Measurements from ENCODE around the gene PRTG.

DNA sequence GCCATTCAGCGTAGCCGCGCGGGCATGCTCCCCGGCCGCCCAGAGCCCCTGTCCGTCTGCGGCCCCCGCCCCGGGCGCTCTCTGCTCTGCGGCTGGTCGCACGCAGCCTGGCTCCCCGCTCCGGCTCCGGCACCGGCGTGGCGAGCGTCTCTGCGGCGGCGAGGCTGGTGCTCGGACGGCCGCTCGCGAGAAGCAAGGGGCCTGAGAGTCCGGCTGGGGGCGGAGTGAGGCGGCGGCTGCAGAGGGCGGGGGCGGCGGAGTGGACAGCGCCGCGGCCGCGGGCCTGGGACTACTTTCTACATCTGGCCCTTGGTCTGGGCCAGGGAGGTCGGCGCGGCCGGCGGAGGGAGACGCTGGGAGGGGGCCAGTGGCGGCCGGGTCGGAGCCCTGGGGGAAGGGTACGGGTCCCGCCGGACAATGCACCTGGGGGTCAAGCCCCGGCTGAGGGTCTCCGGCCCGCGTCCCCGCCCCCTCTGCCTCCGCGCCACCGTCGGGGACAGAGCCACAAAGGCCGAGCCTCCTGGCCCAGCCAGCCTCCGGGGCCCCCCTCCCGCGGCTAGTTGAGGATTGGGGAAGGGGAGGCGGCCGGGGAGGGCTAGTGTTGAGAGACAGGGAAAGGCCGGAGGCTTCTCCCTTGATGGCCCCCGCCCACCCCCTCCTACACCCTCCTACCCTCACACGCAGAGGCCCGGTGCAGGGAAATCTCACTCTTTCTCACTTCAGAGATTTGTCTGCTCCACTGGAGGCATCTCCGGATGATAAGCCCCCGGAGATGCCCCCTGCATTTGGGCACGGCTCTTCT lies at the start of gene PRTG:
- TF ChIP-seq CTCF (IDR thresholded peaks at IDR 0.05) (no peak), POLR2A (IDR thresholded peaks at IDR 0.05) (peak; percentile 39 to 84)
